HepG2 (cell line): Measurements from ENCODE around the gene CCDC93. TPM values are rescaled to one million over a fixed set of nuclear protein-coding genes. Genes with fewer than 3 reads are reported as not detected.

Experiments
- ATM ChIP-seq: fragments of 450-650 bp; IDR thresholded peaks from 2 replicates; pipeline ENCODE4 v1.7.1; 2017; ENCODE audit warnings: mild to moderate bottlenecking, borderline replicate concordance
- BHLHE40 ChIP-seq: IDR thresholded peaks from 2 replicates; pipeline ENCODE4 v1.6.1; 2011; ENCODE audit warnings: low read length, improper control_type of control experiment
- MAFG ChIP-seq: sonication (generic); formaldehyde crosslinking; IDR thresholded peaks from 2 replicates; pipeline ENCODE4 v1.5.1; 2020; ENCODE audit warnings: mild to moderate bottlenecking, missing genetic modification reagents
- MLLT10 ChIP-seq: sonication (generic); formaldehyde crosslinking; IDR thresholded peaks from 2 replicates; pipeline ENCODE4 v1.4.0; 2020; ENCODE audit warnings: missing genetic modification reagents
- polyA plus RNA-seq, 8 experiments: library from polyadenylated mRNA; depleted of rRNA in 3 of 8; stranded (reverse) in 7 of 8; unstranded in 1 of 8; fragments of >200 nt; fragmentation: Illumina TruSeq in 4 of 8; extraction: Trizol in 4 of 8; gene quantifications; 2 replicates each; pipeline versions ENCODE4 v1.2.1 to v1.2.3, GENCODE V29; 2011 to 2016; ENCODE audit warnings: low read depth in 4 of 8, missing spikeins in 1 of 8, mixed read lengths in 1 of 8; ENCODE audit not compliant: insufficient read depth in 1 of 8
- total RNA-seq, 5 experiments: library from RNA; depleted of rRNA; stranded (reverse); fragments of >200 nt; fragmentation: Illumina TruSeq; extraction: Trizol; gene quantifications; 2 replicates each; pipeline ENCODE4 v1.2.3, GENCODE V29; 2016; ENCODE audit warnings: low read depth in 1 of 5
- TF ChIP-seq, protein P1 (sequence below): sonication (generic); formaldehyde crosslinking; IDR thresholded peaks from 2 replicates; pipeline ENCODE4 v1.5.0; 2020; ENCODE audit warnings: mild to moderate bottlenecking, missing genetic modification reagents, borderline replicate concordance
- TF ChIP-seq, protein P2 (sequence below): sonication (generic); formaldehyde crosslinking; IDR thresholded peaks from 2 replicates; pipeline ENCODE4 v1.4.0; 2020; ENCODE audit warnings: missing genetic modification reagents, low read depth, mild to moderate bottlenecking, borderline replicate concordance
- TF ChIP-seq, protein P3 (sequence below): sonication (generic); formaldehyde crosslinking; IDR thresholded peaks from 2 replicates; pipeline ENCODE4 v1.9.0; 2021; ENCODE audit warnings: missing genetic modification reagents, borderline replicate concordance
- TF ChIP-seq, protein P4 (sequence below): sonication (generic); formaldehyde crosslinking; IDR thresholded peaks from 2 replicates; pipeline ENCODE4 v1.4.0; 2020; ENCODE audit warnings: mild to moderate bottlenecking, missing genetic modification reagents

The CCDC93 gene
- total and polyA plus RNA-seq, 2 of the 13 experiments (the other 11 are each of a cell fraction or from before 2014, with no cell fraction given): 37.2 to 53.2 TPM

DNA sequence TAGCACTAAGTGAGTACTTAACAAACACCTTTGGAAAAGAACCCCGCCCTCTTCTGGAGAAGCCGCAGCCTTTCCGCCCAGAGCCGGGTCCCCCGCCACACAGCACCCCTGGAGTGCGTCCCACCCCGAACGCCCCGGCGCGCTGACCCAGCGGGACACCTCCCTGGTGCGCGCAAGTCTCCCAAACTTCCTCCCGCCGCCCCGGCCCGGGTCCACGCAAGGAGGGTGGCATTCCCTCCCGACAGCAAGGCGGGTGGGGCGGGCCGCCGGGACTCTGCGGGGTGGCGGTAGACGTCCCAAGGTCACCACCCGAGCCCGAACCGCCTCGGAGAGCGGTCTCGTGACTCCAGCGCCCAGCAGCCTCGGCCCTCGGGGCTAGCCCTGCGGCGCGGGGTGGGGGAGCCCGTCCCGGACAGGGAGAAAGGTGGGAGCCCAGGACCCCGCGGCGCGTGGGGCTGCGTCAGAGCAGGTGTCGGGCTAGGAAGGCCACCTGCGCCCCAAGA lies 598 bp downstream of the CCDC93 start (continued):
- TF ChIP-seq, protein P1, sequence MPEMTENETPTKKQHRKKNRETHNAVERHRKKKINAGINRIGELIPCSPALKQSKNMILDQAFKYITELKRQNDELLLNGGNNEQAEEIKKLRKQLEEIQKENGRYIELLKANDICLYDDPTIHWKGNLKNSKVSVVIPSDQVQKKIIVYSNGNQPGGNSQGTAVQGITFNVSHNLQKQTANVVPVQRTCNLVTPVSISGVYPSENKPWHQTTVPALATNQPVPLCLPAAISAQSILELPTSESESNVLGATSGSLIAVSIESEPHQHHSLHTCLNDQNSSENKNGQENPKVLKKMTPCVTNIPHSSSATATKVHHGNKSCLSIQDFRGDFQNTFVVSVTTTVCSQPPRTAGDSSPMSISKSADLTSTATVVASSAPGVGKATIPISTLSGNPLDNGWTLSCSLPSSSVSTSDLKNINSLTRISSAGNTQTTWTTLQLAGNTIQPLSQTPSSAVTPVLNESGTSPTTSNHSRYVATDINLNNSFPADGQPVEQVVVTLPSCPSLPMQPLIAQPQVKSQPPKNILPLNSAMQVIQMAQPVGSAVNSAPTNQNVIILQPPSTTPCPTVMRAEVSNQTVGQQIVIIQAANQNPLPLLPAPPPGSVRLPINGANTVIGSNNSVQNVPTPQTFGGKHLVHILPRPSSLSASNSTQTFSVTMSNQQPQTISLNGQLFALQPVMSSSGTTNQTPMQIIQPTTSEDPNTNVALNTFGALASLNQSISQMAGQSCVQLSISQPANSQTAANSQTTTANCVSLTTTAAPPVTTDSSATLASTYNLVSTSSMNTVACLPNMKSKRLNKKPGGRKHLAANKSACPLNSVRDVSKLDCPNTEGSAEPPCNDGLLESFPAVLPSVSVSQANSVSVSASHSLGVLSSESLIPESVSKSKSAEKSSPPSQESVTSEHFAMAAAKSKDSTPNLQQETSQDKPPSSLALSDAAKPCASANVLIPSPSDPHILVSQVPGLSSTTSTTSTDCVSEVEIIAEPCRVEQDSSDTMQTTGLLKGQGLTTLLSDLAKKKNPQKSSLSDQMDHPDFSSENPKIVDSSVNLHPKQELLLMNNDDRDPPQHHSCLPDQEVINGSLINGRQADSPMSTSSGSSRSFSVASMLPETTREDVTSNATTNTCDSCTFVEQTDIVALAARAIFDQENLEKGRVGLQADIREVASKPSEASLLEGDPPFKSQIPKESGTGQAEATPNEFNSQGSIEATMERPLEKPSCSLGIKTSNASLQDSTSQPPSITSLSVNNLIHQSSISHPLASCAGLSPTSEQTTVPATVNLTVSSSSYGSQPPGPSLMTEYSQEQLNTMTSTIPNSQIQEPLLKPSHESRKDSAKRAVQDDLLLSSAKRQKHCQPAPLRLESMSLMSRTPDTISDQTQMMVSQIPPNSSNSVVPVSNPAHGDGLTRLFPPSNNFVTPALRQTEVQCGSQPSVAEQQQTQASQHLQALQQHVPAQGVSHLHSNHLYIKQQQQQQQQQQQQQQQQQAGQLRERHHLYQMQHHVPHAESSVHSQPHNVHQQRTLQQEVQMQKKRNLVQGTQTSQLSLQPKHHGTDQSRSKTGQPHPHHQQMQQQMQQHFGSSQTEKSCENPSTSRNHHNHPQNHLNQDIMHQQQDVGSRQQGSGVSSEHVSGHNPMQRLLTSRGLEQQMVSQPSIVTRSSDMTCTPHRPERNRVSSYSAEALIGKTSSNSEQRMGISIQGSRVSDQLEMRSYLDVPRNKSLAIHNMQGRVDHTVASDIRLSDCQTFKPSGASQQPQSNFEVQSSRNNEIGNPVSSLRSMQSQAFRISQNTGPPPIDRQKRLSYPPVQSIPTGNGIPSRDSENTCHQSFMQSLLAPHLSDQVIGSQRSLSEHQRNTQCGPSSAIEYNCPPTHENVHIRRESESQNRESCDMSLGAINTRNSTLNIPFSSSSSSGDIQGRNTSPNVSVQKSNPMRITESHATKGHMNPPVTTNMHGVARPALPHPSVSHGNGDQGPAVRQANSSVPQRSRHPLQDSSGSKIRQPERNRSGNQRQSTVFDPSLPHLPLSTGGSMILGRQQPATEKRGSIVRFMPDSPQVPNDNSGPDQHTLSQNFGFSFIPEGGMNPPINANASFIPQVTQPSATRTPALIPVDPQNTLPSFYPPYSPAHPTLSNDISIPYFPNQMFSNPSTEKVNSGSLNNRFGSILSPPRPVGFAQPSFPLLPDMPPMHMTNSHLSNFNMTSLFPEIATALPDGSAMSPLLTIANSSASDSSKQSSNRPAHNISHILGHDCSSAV (CRISPR knock-in tag): 0 out of 2 replicates have a peak, but pooled peaks have one; percentile 50
- TF ChIP-seq, protein P2, sequence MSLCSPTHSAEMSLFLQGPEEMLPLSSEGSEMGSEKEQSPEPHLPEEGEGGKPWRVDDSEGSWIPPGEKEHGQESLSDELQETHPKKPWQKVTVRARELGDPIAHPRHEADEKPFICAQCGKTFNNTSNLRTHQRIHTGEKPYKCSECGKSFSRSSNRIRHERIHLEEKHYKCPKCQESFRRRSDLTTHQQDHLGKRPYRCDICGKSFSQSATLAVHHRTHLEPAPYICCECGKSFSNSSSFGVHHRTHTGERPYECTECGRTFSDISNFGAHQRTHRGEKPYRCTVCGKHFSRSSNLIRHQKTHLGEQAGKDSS (CRISPR knock-in tag): no peak; the same call in 1 of the 2 replicates
- TF ChIP-seq, protein P3, sequence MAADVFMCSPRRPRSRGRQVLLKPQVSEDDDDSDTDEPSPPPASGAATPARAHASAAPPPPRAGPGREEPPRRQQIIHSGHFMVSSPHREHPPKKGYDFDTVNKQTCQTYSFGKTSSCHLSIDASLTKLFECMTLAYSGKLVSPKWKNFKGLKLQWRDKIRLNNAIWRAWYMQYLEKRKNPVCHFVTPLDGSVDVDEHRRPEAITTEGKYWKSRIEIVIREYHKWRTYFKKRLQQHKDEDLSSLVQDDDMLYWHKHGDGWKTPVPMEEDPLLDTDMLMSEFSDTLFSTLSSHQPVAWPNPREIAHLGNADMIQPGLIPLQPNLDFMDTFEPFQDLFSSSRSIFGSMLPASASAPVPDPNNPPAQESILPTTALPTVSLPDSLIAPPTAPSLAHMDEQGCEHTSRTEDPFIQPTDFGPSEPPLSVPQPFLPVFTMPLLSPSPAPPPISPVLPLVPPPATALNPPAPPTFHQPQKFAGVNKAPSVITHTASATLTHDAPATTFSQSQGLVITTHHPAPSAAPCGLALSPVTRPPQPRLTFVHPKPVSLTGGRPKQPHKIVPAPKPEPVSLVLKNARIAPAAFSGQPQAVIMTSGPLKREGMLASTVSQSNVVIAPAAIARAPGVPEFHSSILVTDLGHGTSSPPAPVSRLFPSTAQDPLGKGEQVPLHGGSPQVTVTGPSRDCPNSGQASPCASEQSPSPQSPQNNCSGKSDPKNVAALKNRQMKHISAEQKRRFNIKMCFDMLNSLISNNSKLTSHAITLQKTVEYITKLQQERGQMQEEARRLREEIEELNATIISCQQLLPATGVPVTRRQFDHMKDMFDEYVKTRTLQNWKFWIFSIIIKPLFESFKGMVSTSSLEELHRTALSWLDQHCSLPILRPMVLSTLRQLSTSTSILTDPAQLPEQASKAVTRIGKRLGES: no peak
- TF ChIP-seq MAFG (CRISPR knock-in tag): no peak
- TF ChIP-seq, protein P4, sequence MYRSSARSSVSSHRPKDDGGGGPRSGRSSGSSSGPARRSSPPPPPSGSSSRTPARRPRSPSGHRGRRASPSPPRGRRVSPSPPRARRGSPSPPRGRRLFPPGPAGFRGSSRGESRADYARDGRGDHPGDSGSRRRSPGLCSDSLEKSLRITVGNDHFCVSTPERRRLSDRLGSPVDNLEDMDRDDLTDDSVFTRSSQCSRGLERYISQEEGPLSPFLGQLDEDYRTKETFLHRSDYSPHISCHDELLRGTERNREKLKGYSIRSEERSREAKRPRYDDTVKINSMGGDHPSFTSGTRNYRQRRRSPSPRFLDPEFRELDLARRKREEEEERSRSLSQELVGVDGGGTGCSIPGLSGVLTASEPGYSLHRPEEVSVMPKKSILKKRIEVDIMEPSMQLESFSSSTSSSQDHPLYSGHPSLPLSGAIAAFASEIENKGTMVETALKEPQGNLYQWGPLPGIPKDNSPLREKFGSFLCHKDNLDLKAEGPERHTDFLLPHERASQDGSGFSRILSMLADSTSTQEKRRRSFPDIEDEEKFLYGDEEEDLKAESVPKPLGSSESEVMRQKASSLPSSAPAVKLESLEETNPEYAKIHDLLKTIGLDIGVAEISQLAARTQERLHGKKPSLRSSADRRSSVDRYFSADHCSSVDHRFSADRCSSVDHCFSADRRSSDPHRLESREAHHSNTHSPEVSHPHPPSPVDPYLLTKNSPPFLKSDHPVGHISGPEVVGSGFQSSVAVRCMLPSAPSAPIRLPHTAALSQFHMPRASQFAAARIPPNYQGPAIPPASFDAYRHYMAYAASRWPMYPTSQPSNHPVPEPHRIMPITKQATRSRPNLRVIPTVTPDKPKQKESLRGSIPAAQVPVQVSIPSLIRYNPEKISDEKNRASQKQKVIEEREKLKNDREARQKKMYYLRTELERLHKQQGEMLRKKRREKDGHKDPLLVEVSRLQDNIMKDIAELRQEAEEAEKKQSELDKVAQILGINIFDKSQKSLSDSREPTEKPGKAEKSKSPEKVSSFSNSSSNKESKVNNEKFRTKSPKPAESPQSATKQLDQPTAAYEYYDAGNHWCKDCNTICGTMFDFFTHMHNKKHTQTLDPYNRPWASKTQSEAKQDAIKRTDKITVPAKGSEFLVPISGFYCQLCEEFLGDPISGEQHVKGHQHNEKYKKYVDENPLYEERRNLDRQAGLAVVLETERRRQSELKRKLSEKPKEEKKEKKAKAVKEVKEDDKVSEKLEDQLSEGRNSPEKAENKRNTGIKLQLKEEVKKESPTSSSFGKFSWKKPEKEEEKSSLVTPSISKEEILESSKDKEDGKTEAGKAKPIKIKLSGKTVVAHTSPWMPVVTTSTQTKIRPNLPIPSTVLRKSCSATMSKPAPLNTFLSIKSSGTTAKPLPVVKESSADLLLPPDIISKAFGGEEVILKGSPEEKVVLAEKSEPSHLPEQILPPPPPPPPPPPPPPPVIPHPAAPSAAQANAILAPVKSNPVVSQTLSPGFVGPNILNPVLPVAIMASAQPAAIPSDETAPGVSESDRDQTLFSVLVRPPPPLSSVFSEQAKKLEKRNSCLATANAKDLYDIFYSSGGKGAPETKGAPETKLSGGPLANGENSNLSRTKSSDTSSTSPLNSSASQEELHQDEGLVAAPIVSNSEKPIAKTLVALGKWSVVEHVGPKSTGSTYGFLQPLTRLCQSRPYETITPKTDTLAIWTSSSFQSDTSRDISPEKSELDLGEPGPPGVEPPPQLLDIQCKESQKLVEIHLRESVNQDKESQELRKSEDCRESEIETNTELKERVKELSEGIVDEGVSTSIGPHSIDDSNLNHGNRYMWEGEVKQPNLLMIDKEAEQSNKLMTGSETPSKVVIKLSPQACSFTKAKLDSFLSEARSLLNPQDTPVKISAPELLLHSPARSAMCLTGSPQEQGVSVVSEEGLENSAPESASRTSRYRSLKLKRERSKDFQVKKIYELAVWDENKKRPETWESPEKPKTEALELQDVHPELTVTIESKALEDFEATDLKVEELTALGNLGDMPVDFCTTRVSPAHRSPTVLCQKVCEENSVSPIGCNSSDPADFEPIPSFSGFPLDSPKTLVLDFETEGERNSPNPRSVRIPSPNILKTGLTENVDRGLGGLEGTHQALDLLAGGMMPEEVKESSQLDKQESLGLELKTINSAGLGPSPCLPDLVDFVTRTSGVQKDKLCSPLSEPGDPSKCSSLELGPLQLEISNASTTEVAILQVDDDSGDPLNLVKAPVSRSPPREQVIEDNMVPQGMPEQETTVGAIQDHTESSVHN: no peak
- no peak for TF ChIP-seq MLLT10
- peak; percentile 59 for TF ChIP-seq BHLHE40
- TF ChIP-seq ATM: no peak
